Tibial artery (tissue), 4 donors: ENCODE measurements around the gene TFB2M.

Experiments used
- DNase-seq, 2 donors: peaks; one replicate each; pipeline ENCODE4 v3.0.0-alpha.2; 2019
- H3K27ac ChIP-seq, 2 donors: fragments of 200-600 bp; sonication (generic) in 1 of 2; 1 replicate in 1 of 2; 2 replicates in 1 of 2; pipeline ENCODE4 v1.5.1; 2018 to 2019; ENCODE audit warnings: mild to moderate bottlenecking in 1 of 2
- H3K27me3 ChIP-seq, 2 donors: fragments of 200-600 bp; sonication (generic) in 1 of 2; one replicate each; pipeline versions ENCODE4 v1.5.1 to v1.6.0; 2016 to 2019
- H3K36me3 ChIP-seq, 3 donors: fragments of 200-600 bp; sonication (generic) in 2 of 3; one replicate each; pipeline ENCODE4 v1.5.1; 2016 to 2019; ENCODE audit warnings: mild to moderate bottlenecking in 2 of 3
- H3K4me1 ChIP-seq, 4 donors: fragments of 200-600 bp; sonication (generic) in 2 of 4; 1 replicate in 3 of 4; 2 replicates in 1 of 4; pipeline ENCODE4 v1.5.1; 2016 to 2019
- H3K4me3 ChIP-seq, 2 donors: fragments of 200-600 bp; sonication (generic) in 1 of 2; 1 replicate in 1 of 2; 2 replicates in 1 of 2; pipeline ENCODE4 v1.5.1; 2018 to 2019; ENCODE audit warnings: mild to moderate bottlenecking in 2 of 2
- H3K9me3 ChIP-seq, 3 donors: fragments of 200-600 bp; sonication (generic) in 1 of 3; one replicate each; pipeline ENCODE4 v1.5.1; 2016 to 2019
- intact Hi-C: fragments of 100-400 bp; cut with DNase I; formaldehyde crosslinking; loops from one replicate; pipeline ENCODE4 v1.15.0; 2023; ENCODE audit warnings: low total_unique reads
- TF ChIP-seq, protein P1 (sequence below), 2 experiments: fragments of 200-600 bp in 1 of 2; fragments of 450-650 bp in 1 of 2; IDR thresholded peaks; one replicate each; pipeline ENCODE4 v1.5.1; 2017 to 2019; ENCODE audit warnings: antibody characterized with exemption in 2 of 2, mild to moderate bottlenecking in 1 of 2, moderate library complexity in 1 of 2

Gene TFB2M

DNA sequence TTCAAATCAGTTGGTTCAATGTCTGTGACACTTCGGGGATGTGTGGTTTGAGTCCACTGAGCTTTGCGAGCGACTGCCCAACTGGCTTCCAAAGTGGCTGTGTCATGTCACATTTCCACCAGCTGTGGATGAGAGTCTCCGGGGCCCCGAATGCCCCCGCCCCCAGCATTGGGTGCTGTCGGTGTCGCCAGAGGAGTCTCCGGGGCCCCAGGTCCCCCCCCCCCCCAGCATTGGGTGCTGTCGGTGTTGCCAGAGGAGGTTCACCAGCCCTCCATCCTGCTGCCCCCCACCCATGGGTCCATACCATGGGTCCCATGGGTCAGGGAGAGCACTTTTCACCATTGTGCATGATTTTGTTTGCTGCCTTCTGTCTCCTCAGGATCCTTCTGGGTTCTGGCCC, 49.9 kb downstream of the TFB2M start:
- Histone ChIP-seq H3K27me3 (no peaks in the 10 kb centered on the region), H3K9me3 (peaks cover 6 to 38% (median 35%) of the 10 kb centered on the region in 3 donors)

DNA sequence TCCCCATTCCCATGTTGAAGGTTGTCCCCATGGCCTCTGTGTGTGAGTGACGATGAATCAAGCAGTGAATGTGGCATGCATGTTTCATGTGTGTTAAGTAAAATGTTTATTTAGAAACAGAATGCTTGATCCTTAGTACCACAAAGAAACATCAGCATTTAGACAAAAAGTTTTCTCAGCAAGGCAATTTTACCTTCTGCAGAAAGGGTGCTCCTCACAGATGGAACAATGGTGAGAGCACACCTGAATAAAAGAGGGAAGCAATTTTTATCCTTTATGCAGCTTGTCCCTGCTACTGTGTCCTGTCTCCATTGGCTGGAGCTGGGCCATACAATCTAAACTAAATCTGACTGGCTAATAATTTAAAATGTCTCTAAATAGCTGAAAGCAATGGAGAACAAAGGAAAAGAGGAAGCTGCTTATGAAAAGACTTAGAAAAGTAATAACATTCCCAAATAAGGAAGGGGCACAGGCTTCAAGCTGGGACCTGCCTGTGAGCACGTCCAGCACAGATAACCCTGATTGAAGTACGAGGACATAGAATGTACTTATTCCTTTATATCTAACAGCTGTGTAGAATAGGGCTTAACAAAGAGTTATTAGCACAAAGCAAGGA, 50.6 kb downstream of the TFB2M start:
- H3K27me3 ChIP-seq = no peaks in the 10 kb centered on the region
- no peak overlapping the region for H3K27ac ChIP-seq
- intact Hi-C loops = no loop called here
- peaks cover 6 to 38% (median 35%) of the 10 kb centered on the region in 3 donors for H3K9me3 ChIP-seq
- H3K4me3 ChIP-seq = no peak overlapping the region
- TF ChIP-seq, protein P1, sequence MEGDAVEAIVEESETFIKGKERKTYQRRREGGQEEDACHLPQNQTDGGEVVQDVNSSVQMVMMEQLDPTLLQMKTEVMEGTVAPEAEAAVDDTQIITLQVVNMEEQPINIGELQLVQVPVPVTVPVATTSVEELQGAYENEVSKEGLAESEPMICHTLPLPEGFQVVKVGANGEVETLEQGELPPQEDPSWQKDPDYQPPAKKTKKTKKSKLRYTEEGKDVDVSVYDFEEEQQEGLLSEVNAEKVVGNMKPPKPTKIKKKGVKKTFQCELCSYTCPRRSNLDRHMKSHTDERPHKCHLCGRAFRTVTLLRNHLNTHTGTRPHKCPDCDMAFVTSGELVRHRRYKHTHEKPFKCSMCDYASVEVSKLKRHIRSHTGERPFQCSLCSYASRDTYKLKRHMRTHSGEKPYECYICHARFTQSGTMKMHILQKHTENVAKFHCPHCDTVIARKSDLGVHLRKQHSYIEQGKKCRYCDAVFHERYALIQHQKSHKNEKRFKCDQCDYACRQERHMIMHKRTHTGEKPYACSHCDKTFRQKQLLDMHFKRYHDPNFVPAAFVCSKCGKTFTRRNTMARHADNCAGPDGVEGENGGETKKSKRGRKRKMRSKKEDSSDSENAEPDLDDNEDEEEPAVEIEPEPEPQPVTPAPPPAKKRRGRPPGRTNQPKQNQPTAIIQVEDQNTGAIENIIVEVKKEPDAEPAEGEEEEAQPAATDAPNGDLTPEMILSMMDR (IDR thresholded peaks at IDR 0.05) = no peak
- no peak for DNase-seq
- no peaks in the 10 kb centered on the region for H3K4me1 ChIP-seq
- H3K36me3 ChIP-seq = no peaks in the 10 kb centered on the region

More for the DNA sequence above, 49.9 kb downstream of the TFB2M start:
- Histone ChIP-seq H3K27ac (no peak overlapping the region), H3K36me3 (no peaks in the 10 kb centered on the region), H3K4me1 (no peaks in the 10 kb centered on the region), H3K4me3 (no peak overlapping the region)
- DNase-seq = no peak
- TF ChIP-seq, protein P1 (IDR thresholded peaks at IDR 0.05) = no peak
- intact Hi-C loops = no loop called here

DNA sequence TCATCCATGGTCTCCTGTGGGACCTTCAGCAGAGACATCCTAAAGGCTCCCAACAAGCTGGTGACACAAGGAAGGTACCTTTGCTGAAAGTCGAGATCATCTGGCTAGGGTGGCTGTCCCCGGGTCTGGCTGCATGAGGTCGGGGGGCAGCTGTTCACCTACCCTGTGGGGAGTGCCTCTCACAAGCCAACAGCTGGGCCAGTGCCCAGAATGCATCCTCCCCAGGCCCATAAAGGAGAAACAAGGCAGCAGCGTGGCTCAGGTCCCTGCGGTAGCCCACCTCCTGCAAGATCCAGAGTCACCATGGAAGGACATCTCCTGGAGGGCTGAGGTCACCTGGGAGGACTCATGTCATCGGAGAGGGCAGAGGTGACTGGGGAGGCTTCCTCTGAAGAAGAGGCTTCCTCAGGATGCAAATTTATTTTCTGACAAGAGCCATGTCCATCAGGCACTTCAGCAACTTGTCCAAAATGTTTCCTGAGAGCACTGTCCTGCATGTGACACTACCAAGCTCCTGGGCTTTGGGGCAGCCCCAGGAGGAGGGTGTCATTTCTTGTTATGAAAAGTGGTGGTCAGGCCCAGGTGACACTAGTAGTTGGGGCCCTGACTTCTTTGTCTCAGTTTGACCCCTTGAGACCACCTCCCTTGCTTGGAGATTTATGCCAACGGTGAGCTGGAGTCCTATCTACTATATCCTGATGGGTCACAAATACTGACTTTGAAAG, 52.3 kb downstream of the TFB2M start:
- H3K4me3 ChIP-seq = no peak overlapping the region
- intact Hi-C loops = no loop called here
- no peak overlapping the region for H3K27ac ChIP-seq
- TF ChIP-seq, protein P1 (IDR thresholded peaks at IDR 0.05) = no peak
- H3K27me3 ChIP-seq = no peaks in the 10 kb centered on the region
- no peaks in the 10 kb centered on the region for H3K4me1 ChIP-seq
- H3K9me3 ChIP-seq = peaks cover 6 to 38% (median 35%) of the 10 kb centered on the region in 3 donors
- H3K36me3 ChIP-seq = no peaks in the 10 kb centered on the region
- no peak for DNase-seq

DNA sequence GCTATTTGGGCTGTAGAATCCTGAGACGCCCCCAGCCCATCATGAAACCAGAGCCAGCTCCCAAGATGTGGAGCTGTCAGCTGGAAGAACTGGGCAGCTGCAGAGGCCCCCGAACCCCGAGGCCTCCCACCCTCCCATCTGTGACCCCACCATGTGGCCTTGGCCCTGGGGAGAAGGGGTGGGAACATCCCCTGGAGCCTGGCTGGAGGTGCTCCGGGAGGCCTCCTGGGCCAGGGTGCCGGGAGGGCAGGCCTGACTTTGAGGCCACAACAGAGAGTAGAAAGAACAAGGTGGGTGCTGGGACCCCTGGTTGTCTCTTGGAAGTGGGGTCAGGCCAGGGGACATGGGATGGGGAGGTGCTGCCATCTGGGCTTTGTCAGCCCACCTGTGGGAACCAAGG, 53.0 kb downstream of the TFB2M start:
- intact Hi-C loops = no loop called here
- no peaks in the 10 kb centered on the region for H3K4me1 ChIP-seq
- no peak overlapping the region for H3K27ac ChIP-seq
- TF ChIP-seq, protein P1 (IDR thresholded peaks at IDR 0.05) = no peak
- H3K9me3 ChIP-seq = peaks cover 6 to 38% (median 35%) of the 10 kb centered on the region in 3 donors
- H3K27me3 ChIP-seq = no peaks in the 10 kb centered on the region
- no peaks in the 10 kb centered on the region for H3K36me3 ChIP-seq
- no peak for DNase-seq
- no peak overlapping the region for H3K4me3 ChIP-seq

DNA sequence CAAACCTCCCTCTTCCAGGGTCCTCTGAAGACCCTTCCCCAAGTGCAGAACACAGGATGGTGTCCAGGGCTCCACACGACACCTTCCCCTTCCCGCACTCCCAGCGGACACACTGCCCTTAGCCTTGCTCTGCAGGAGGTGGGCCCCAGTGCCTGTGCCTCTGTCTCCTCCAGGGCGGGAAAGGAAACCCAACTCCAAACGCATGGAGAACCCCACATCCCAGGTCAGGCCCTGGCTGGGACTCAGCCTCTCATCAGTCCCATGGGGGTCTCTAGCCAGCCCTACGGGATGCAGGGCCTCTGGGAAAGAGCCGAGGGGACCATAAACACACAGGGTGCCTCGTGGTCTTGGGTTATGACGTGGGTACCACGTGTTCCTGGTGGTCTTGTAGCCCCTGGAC, 53.4 kb downstream of the TFB2M start:
- H3K4me1 ChIP-seq = peaks cover 0 to 3% (median under 1%) of the 10 kb centered on the region in 4 donors
- no peaks in the 10 kb centered on the region for H3K36me3 ChIP-seq
- intact Hi-C loops = no loop called here
- H3K27me3 ChIP-seq = no peaks in the 10 kb centered on the region
- TF ChIP-seq, protein P1 (IDR thresholded peaks at IDR 0.05) = no peak
- no peak overlapping the region for H3K27ac ChIP-seq
- H3K4me3 ChIP-seq = no peak overlapping the region
- no peak for DNase-seq
- H3K9me3 ChIP-seq = peaks cover 6 to 38% (median 35%) of the 10 kb centered on the region in 3 donors
